HG03066 (cell line): ENCODE measurements around the gene NDUFAF3.

Experiments used
- ATAC-seq: cut with Tn5 transposase; IDR thresholded peaks from one replicate; pipeline ENCODE4 v1.9.1; 2021; ENCODE audit warnings: low read depth; ENCODE audit not compliant: unreplicated experiment

The NDUFAF3 gene

DNA sequence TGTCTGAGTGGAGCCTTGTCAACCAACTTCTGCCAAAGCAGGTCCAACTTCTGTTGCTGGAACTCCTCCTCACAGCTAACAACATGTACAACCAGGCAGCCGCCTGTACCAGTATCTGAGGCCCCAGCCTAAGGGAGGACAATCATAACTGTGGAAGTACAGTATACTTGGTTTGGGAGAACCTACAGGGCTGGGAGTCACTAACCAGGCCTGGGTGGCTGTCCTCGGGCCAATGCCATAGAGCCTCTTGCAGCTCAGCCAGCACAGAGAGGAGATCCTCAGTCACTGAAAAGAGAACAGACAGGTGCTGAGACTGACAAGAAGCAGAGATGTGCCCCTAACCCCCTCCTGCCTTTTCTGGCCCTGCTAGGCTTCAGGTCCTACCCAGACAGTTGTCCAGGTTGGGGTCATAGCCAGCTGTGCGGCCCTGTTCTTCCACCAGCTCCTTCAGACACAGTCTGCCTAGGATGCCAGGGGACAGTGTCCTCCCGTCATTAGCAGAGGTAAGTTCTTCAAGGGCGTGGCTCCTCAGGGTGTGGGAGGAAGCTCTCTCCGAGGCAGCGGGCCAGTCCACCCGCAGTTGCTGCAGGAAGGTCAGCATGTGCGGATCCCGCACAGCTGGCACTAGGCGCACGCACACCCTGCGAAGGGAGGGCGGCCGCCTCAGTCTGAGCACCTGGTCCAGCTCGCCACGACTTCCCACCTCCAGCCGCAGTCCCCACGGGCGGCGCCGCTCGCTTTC, 4.5 kb upstream of the NDUFAF3 start:
- ATAC-seq = no peak

DNA sequence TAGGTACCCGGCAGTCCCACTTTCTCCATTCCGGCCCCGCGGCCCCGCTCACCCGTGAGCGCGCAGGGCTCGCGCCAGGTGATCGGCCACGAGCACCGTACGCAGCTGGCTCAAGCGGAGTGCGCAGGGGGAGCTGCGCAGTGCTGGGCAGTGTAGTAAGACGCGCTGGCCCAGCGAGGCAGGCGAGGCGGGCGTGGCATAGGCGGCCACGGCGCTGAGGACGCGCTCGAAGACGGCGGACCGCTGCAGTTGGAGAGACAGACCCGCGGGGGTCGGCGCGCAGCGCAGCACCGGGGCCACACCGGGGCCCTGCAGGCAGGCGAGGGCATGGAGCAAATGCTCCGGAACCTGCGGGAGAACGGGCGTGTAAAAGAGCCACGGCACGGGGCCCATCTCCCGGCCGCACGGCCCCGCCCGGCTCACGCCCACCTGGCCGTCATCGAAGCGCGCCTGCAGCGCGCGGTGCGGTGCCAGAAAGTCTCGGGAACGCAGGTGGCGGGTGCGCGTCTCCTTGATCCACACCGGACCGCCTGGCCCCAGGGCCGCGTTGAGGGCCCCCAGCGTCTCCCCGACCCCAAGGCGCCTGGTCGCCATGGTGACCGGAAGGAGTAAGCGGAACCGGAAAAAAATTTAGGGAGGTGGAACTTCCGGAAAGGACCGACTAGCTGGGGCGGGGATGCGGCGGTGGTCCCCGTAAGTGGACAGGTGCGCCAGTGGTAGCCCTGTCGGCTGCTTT, 3.8 kb upstream of the NDUFAF3 start, which contains the start of gene DALRD3:
TSS of gene DALRD3 (minus strand) at position 610 of the 736 bp plus-strand sequence. CDS start at position 594, 16 bp downstream.
- ATAC-seq = no peak

- no peak for ATAC-seq
These were observed 3.3 kb upstream of the NDUFAF3 start for GRCh38 chr3:49018707-49019006.

DNA sequence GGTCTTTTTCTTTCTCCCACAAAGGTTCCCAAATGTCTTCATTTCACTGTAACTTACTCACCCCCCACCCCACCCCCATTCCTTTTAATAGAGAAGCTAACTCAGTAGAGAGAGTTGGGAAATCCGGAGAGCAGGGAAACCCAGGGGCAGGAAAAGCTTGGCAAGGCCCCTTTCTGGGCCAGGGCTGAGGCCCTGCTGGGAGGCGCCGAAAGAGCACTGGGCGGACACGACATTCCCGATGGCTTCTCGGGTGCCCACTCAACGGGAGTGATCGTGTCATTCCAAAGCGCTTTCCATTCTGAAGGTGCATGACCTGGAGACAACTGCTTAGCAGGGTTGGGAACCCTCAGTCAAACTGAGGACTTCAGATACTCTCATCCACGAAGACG, 2.0 kb upstream of the NDUFAF3 start:
- ATAC-seq = no peak

DNA sequence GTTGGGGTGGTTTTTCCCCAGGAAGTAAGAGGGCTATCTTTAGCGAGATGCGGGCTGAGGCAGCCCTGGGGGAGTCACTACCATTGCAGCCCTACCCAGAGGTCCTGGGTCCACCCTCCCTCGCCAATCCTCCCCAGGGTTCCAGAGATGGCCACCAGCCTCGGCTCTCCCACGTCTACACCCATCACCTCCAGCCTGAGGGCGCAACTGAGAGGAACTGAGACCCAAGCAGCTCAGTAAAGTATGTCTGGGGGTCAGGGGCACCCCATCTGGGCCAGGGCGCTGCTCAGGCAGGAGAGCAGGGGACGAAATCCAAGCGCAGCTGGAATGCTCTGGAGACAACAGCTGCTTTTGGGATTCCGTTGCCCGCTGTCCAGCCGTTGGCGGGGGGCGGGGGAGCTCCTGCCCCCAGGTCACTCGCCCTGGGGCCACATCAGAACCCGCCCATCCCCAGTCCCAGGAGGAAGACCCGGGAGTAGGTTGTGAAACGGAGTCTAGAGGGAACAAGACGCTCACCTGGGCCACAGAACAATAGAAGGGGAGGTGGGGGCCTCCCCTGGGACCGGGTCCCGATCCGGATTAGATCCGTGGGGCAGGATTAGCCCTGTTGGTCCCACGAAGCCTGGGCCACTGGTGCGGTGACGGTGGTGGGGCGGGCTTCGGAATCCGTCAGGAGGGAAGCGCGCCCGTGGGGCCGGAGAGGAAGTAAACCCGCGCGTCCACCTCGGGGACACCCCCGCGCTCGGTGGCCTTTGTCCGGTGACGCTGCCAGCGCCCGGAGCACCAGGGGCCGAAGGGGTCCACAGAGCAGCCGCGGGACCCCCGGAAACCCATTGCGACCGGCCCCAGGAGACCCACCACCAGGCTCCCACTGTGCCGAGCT, 1.4 kb upstream of the NDUFAF3 start:
- no peak for ATAC-seq

- peak; percentile 43 for ATAC-seq
These were observed 608 bp upstream of the NDUFAF3 start for GRCh38 chr3:49021213-49021812.

DNA sequence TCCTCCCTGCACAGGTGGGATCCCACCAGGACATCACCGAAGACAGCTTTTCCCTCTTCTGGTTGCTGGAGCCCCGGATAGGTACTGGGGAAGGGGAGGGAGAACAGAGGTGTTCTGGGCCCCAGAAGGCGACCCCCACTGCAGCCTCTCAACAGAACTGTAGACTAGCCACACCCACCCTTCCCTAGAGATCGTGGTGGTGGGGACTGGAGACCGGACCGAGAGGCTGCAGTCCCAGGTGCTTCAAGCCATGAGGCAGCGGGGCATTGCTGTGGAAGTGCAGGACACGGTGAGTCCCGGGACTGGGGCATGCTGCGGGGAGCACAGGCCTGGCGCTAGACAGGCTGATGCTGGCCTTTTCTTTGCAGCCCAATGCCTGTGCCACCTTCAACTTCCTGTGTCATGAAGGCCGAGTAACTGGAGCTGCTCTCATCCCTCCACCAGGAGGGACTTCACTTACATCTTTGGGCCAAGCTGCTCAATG, 809 bp downstream of the NDUFAF3 start:
- ATAC-seq = no peak

DNA sequence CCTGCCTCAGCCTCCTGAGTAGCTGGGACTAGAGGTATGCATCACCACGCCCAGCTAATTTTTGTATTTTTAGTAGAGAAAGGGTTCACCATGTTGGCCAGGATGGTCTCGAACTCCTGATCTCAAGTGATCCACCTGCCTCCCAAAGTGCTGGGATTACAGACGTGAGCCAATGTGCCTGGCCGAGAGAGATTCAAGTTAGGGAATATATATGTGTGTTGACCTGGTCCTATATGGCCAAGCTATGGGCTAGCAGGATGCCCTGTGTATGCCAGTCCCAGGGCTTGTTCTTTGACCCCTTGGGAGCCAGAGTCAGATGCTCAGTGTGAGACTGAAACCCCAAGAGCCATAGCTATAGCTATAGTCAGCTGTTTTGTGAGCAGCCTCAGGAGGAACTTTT, 1.9 kb downstream of the NDUFAF3 start:
- ATAC-seq = no peak

DNA sequence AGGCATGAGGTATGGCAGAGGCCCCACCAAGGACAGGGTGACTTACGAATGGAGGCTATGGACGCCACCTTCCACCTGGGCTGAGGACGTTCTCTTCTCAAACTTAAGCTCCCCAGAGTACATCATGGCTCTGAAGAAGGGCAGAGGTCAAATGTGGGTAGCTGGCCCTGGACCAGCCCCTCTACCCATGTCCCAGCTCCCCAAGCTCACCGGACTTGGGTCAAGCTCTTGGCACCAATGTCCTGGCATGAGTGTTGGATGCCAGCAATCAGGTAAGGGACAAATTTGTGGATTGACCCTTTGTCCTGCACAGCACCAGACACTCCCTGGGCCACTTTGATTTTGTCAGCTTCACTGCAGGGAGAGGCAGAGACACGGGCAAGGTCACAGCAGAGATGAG, 2.5 kb downstream of the NDUFAF3 start:
- no peak for ATAC-seq

DNA sequence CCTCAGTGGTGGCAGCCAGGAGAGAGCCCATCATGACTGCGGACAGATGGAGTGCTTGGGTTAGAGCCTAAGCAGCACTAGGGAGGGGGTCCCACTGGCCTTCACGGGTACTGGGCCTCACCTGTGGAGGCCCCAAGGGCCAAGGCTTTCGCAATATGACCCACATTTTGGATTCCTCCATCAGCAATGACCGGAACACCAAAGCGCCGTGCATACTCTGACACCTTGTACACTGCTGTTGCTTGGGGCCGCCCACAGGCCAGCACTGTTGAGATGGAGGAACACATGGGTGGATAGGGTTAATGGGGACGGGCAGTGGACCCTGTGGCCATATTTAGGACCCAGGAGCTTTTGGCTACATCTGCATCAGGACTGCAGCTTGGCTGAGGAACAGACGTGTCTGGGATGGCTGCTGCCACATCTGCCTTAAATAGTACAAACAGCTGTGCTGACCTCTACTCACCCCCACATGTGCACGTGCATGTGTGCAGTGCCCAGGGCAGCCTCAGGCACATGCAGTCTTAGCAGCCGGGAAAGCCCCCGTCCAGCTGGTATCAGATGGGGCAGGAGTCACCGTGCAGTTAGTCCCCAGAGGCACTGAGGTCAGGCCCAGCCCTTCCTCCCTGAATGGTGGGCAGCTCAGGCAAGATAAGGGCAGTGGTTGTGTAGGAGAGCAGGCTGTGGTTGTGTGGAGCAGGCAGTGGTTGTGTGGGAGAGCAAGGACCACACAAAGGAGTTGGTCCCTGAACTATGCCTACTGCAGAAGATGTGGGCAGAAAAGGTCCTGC, 3.3 kb downstream of the NDUFAF3 start:
- no peak for ATAC-seq

GRCh38 chr3:49025793-49026520, 4.0 kb downstream of the NDUFAF3 start:
- ATAC-seq = no peak

DNA sequence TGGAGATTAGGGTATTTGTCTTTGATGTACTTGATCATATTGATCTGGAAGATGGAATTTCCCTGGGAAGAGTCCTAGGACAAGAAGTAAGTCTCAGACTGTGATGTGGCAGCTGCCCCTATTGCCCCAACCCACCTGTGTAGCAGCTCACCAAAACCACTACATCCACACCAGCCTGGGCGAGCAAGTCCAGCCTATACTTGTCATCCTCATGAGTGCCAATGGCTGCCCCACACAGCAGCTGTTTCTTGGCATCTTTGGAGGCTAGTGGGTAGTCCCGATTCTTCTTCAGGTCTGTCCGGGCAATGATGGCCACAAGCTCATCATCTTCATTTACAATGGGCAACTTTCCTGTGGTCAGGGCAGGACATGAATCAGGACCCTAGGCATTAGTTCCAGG, 4.6 kb downstream of the NDUFAF3 start:
- ATAC-seq = no peak

DNA sequence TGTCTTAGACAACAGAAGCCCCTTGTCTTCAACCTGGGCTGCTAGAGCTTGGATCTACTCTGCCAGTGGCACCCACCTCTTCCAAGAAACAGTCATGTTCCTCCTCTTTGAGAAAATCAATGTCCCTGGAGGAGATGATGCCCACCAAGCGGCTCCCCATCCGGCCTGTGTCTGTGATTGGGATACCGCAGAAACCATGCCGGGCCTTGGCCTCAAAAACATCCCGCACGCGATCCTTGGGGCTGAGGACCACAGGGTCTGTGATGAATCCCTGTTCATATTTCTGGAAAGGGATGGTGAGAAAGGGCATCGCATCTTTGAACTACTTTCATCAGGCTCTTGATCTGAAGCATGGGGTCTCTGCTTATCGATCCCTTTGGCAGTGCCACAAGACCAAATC, 5.7 kb downstream of the NDUFAF3 start:
- ATAC-seq = no peak

GRCh38 chr3:49028298-49028672, 6.4 kb downstream of the NDUFAF3 start:
- no peak for ATAC-seq

DNA sequence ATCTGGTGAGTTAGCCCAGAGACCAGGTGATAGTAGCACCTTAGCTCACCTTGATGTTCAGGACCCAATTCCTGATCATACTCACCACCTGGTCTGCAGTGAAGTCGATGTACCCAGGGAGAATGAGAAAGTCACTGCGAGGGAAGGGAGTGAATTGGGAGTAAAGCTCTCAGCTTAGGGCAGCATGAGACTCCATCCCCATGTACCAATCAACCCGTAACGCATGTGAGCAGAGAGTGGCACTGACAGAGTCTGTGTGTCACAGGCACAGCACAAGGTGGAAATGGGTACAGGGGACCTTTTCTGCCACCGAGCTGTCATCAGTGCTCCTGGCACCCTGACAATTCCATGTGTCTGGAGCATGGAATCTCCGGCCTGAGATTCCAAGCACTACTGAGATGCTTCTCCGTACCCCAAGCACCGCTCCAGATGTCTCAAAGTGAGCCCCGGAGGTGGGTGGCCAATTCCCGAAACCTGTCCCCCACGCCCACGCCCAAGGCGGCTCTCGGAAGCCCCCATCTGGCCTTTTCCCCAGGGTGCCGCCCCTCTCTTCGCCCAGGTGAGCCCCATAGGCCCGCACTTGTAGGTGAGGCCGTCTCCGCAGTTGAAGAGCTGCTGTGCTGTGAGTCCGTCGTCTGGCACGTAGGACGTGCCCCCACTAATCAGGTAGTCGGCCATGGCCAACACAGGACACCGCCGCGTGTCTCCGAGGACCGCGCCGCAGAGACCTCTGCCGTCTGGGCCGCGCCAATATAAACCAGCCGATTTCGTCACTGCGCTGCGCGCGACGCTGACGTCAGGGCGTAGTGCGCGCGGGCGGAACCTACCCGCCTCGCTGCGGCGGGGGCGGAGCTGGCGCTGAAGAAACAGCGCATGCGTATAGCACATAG, 7.0 kb downstream of the NDUFAF3 start, which contains the start of gene IMPDH2:
TSS of gene IMPDH2 (minus strand) at position 726 of the 890 bp plus-strand sequence. CDS start at position 678, 48 bp downstream.
- ATAC-seq = peak; percentile 87

- no peak for ATAC-seq
These were observed 7.6 kb downstream of the NDUFAF3 start for GRCh38 chr3:49029563-49029884.

GRCh38 chr3:49030321-49030720, 8.4 kb downstream of the NDUFAF3 start:
- ATAC-seq = no peak

GRCh38 chr3:49032646-49033304, 10.9 kb downstream of the NDUFAF3 start:
- ATAC-seq = no peak
